Activated CD4-positive, CD25-positive, alpha-beta regulatory T cell treated with anti-CD3 and anti-CD28 coated beads, Interleukin-2, amount 50 U/mL, for 24 hours (primary cell): ENCODE results near the gene ORC2.
A peak's percentile ranks its signal among the peaks of the same experiment; 100 is the strongest.
"Not testable (repeated sequence)": the region's sequence is repeated elsewhere in the genome, so short reads cannot be mapped to it uniquely, and the experiment has no call there.

ENCODE experiments used
- ATAC-seq, 2 donors: fragments of 150-1000 bp; cut with Tn5 transposase; one replicate each; pipeline ENCODE4 v1.10.0; 2021; ENCODE audit warnings: mild to moderate bottlenecking in 1 of 2, moderate library complexity in 1 of 2

The ORC2 gene

DNA sequence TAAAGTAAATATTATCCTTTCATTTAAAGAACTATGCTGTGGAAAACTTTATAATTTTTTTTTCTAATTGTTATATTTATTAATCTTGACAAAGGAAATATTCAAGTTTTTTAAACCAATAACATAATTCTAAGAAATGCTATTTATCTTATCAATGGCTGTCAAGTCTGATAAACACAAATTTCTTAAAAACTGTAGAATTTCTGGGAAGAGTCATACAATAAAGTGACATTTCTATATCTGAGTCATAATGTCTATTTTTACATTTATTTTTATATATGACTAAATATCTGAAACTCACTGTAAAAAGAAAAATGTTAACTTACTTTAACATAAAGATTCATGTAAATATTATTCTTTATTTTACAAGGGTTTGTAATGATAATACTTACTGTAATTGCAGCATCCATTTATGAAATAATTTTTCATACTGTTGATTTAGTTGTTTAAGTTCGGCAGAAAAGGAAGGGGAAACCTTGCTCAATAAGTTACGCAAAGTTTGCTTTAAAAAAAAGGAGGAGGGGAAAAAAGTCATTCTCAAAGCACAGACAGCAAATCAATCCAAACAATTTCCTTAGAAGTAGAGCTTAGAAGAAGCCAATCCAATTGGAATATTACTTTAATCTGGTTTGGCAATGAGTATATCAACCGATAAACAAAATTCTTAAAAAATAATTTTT, 32.4 kb downstream of the ORC2 start:
- ATAC-seq: peak in 1 of 2 donors; percentile 19

DNA sequence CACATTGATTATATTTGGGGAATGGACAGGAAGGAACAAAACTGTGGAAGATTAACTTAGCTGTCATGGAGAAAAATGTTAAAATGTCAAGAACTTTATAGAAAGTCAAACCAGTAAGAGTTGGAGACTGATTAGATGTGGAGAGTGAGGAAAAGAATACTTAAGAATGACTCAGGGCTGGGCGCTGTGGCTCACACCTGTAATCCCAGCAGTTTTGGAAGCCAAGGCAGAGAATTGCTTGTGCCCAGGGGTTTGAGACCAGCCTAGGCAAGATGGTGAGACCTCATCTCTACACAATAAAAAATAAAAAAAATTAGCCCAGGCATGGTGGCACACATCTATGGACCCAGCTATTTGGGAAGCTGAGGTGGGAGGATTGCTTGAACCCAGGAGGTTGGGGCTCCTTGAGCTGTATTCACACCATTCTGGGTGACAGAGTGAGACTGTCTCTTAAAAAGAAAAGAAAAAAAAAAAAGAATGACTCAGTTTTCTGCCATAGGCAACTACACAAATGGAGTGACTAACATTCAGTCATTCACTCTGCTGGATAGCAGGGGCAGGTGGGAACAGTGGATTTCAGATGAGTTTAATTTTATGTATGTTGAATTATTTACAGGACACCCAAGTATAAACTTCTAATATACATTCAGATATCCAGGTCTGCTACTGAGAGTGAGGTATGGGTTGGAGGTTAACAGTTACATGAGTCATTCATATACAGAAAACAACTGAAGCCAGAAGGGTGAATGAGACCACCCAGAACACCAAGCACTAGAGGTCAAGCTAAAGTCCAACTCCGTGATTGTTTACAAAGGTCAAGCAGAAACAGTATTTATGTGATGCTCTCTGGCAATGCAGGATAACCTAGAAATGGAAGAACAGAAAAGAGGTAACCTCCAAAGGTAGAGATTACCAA, 33.9 kb downstream of the ORC2 start:
- ATAC-seq: peak; percentile 92 to 95

DNA sequence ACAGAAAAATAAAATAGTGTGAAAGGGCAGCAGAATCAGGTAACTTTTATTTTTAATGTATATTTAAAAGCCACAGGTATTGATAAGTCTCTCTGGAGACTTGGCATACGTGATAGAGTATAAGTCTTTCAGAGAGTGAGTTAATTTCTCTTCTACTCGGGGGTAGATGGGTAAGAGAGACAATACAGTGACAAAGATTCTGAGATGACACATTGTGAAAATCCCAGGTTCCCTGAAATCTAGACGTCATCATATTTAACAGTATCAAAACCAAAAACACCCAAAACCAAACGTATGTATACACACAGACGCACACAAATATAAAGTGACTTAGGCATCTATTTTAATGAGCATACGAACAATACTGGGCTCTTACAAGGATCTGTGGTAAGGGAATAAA, 41.0 kb downstream of the ORC2 start:
- ATAC-seq: peak; percentile 98

DNA sequence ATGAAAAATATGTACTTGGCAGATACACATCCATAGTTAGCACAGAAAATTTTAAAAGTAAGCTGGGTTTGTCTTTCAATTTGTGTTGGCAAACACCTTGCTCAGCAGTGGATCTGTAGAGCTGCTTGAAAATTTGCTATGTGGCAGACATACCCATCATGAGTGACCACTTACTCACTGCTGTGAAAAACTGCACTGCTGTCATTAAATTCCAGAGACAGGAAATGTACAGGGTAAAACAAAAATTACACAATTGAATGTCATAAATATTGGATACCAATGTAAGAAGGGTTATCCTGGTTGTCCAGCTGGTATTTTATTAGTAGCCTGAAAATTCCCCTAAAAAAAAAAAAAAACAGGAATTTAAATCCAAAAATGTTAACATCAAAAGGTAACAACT, 49.8 kb downstream of the ORC2 start:
- no peak for ATAC-seq

DNA sequence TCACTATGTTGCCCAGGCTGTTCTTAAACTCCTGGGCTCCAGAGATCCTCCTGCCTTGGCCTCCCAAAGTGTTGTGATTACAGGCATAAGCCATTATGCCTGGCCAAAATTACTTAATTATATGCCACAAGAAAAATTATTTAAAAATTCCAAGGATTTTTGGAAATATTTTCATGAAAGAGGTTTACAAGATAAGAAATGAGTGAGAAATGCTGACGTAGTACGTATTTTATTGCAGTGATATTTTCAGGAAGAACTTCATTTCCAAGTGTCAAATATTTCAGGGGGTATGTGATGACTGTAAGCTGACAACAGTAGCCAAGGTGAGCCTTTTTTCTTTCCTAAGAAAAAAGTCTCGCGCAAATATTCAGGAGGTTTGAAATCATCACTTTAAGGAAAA, 53.5 kb downstream of the ORC2 start:
- ATAC-seq: no peak

DNA sequence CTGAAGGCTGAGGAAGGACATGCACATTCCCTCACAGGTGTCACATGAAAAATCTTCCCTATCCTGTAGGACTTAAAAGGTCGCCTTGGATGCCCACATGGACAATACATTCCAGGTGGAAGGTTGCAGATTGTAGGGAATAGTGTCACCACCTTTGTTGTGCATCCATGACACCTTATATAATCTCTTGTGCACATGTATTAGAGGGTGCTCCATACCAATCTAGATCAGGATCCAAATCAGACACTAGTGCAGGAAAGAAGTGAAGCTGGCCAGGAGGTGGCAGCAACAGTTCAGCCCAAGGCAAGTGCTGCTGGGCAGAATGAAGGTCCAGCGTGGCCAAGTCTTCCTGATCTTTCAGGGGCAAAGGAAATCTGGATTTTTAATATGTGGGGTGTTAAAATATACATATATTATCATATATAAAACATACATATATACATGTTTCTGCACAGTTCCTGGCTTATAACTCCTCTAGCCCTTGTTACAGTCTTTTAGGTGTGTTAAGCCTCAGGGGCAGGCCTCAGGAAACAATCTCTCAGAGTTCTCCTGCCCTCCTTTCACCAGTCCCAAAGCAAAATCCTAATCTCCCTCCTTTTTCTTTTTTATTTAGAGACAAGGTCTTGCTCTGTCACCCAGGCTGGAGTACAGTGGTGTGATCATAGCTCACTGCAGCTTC, 57.7 kb downstream of the ORC2 start:
- peak; percentile 41 to 57 for ATAC-seq

DNA sequence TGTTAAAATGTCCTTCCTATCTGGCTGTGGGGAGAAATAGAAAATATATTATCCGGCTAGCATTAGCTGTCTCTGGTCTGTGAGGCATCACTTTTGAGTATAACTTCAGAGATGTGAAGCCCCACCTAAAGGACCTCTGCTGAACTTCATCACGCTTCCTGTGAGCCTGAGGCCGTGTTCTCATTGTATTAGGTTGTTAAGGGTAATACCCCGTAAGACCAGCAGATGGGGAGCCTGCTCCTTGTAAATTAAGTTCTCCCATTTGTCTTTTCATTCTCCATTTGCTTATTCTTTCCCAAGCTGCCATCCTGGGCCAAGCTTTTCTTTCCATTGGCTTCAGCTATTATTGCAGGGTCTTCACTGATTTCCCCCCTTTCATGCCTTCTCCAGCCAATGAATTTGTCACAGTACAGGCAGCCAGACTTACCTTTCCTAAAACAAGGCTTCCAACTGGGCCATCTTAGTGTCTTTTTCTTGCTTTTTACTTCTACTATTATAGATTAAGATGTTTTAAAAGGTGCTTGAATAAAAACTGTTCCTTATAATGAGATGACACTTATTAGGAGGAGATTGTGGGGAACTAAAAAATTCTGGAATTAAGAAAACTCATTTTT, 61.9 kb downstream of the ORC2 start:
- peak; percentile 99 for ATAC-seq

DNA sequence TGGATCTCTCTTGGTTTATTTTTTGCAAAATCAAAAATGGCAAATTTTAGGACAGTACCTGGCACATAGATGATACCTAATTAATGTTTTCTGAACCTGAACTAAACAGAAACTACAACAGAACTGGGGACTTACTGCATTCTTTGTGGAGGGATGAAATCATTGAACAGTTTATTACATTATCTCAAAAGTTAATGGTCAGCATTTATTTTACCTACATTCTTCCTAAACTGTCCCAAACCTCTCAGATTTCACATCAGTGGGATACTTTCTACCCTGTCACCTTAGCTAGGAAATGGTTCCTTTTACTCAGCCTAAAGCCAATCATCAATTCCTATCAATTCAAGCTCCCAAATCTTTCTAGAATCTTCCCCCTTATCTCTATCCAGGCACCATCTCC, 64.0 kb downstream of the ORC2 start:
- ATAC-seq: no peak

DNA sequence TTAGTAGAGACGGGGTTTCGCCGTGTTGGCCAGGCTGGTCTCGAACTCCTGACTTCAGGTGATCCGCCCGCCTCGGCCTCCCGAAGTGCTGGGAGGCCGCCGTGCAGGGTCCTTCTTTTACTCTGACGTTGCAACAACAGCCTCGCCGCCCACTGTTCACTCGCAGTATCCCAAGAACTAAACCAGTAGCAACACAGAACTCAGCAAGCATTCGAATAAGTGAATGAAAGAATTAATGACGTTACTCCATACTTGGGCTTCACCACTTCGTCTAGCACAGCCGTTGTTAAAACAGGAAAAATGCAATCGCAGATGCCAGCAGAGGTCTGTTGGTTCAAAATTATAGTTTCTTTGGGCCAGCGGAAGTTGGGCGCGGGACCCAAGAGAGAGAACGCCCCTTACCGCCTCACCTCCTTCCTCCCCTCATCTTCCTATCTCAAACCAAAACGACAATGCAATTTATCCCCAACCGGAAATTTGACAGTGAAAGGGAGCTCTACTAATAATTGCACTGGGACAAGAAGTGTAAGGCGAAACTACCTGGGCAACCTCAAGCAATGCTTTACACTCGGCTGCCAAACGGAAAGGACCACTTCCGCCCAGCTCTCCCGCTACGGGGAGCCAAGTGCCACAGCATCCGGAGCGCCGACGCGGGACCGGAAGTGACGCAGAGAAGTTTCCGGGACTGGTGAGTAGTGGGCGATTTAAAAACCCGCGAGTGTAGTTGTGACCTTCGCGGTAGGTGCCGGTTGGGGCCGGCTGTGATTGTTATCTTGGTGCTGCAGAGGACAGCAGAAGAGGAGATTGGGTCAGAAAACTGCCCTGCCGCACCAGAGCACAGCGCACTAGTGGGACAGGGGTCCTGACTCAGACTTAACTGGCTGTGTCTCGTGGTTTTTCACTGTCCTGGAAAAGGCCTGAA, 74.5 kb downstream of the ORC2 start, which contains the start of the genes NIF3L1 and PPIL3:
TSS of gene NIF3L1 (plus strand) at position 668 of the 922 bp plus-strand sequence. CDS start 2,573 bp downstream, outside the sequence.
TSS of gene PPIL3 (minus strand) at position 374 of the 922 bp plus-strand sequence. CDS start 1,462 bp downstream, outside the sequence.
- ATAC-seq: peak; percentile 85 to 87

DNA sequence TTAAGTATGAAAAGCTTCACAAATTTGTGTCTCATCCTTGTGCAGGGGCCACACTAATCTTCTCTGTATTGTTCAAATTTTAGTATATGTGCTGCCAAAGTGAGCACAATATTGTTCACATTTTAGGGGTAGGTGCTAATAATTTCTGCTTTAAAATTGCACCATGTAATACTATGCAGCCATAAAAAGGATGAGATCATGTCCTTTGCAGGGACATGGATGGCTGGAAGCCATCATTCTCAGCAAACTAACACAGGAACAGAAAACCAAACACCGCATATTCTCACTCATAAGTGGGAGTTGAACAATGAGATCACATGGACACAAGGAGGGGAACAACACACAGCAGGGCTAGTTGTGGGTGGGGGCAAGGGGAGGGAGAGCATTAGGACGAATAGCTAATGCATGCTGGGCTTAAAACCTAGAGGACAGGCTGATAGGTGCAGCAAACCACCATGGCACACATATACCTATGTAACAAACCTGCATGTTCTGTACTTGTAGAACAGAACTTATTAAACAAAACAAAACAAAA, 81.7 kb downstream of the ORC2 start:
- ATAC-seq: not testable (repeated sequence)

DNA sequence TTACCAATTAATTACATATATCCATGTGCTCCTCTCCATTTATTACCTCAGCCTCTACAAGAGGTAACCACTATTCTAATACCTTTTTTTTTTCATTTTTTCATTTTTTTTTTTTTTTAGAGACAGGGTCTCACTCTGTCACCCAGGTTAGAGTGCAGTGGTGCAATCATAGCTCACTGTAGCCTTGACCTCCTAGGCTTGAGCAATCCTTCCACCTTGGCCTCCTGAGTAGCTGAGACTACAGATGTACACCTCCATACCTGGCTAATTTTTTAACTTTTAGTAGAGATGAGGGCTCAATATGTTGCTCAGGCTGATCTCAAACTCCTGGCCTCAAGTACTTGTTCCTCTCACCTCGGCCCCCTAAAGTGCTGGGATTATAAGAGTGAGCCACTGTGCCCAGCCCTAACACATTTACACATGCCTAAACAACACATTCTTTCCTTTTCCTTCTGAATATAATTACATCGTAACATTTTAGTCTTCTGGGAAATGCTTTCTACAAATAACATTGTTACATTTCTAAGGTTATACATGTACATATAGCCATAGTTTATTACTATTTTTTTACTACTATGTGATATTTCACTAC, 85.1 kb downstream of the ORC2 start:
- ATAC-seq: no peak

DNA sequence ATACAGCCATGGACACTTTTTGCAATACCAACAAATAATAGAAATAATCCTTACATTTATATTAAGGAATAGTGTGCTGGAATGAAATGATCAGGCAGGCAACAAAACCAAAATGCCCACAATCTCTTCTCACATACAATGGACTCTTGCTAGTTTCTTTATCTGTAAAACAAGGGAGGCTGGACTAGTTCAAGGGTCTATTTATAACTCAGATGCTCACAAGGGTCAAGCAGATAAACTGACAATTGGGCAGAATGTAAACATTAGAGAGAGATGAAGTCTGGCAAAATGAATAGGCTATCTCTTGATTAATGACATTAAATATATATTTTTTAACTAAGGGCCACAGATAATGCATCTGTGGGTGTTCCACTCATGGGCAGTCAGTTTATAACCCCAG, 86.0 kb downstream of the ORC2 start:
- ATAC-seq: no peak

DNA sequence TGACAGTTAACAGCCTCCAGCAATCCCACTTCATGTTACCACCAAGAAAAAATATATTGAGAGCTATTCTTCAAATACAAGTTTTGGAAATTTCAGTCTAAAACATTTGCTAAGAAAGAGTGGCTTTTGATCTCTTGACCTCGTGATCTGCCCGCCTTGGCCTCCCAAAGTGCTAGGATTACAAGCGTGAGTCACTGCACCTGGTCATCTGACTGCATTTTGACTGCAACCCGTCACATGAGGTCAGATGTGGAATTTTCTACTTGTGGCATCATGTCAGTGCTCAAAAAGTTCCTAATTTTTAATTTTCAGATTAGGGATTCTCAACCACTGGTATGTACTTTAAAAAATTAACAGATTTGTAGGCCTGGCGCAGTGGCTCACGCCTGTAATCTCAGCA, 89.9 kb downstream of the ORC2 start:
- no peak for ATAC-seq

DNA sequence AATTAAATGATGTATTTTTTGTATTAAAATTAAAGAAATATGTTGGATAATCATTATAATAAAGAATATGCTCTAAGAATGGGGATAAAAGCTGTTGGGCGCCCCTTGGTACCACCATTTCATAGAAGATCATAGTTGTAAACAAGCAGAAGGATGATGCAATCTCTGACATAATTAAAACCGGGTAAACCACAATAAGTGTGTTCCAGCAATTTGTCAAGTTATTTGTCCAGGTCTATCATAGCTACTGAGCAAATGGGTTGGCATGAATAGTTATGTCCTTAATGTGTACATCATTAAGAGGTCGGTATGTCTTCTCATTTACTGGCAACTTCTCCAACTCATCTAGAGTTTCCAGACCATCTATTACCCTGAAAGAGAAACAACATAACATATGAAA, 92.3 kb downstream of the ORC2 start:
- no peak for ATAC-seq

DNA sequence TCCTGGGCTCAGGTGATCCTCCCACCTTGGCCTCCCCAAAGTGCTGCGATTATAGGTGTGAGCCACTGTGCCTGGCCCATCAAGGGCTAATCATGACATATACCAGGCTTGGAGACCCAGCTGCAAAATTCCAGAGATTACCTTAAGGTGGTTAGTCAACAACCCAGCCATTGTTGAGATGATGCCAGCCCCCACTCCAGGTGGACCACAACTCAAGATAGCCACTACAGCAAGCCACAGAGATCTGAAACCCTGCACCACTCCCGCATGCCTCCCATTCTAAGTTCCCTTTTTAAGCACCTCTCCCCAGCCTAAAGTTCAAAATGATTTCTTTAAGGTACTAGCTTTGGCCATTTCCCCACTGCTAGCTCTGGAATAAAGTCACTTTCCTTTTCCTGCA, 94.4 kb downstream of the ORC2 start:
- ATAC-seq: no peak

DNA sequence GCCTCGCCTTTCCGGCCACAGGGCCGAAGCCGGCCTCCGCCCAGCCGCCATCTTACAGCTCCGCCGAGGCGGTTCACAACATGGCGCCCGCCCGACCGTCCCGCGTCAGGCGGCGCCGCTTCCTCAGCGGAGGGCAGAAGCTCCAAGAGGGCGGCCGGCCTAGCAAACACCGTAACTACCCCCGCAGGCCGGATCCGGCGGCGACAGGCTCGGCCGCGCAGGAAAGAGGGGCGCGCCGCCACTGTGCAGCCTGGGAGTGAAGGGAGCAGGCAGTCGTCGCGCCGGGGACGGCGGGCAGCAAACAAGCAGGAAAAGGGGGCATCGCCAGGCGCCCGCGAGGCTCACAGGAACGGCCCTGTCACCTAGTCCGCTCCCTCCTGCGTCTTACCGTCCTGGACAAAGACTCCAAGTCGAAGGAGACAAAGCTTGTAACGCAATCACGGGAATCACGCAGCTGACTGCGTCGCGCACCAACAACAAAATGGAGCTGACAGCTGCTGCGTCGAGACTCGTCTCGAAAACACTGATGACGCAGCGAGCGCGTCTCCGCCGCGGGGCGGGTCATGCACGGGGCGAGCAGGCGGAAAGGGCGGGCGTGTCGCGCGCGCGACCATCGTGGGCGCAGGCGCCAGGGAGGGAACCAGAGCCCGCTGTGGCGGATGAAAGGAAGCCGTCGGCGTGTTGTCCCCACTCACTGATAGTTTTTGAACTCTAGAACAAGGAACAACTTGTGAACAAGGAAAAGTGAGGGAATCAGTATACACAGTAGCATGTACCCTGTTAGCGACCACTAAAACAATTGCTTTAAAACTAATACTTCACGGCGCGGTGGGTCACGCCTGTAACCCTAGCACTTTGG, 99.1 kb downstream of the ORC2 start, which contains the start of gene CLK1:
TSS of gene CLK1 (minus strand) at position 483 of the 859 bp plus-strand sequence. CDS start 2,796 bp downstream, outside the sequence.
- peak; percentile 80 for ATAC-seq

DNA sequence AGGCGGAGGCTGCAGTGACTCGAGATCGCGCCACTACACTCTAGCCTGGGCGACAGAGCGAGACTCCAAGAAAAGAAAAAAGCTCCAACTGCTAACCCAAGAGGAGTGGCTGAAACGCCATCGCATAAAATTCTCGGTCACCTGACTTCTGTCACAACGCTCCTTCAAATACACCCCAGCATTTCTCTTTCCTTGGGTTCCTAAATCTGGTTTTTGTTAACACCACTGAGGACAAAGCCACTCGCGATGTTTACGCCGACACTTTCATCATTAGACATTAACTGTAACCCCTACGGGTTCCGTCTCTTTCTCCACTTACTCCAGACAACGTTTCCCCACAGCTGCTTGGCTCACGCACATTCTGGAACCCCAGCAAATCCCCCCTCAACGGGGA, 99.7 kb downstream of the ORC2 start:
- ATAC-seq: no peak

DNA sequence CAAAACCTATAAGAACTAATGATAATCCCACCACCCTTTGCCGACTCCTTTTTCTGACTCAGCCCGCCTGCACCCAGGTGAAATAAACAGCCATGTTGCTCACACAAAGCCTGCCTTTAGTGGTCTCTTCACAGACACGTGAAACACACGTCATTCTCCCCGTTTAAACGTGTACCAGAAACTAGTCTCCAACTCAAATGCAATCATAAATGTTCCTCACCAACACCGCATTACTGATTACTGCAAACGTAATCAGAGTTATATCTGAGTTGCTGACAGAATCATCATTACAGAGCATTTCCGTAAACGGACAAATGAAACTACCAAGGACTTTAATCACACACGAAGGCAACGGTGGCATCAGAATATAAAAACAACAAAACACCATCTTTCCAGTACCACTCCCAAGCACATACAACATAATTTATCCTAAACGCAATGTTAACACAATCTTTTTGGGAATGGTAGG, 100.9 kb downstream of the ORC2 start:
- peak; percentile 69 to 75 for ATAC-seq

DNA sequence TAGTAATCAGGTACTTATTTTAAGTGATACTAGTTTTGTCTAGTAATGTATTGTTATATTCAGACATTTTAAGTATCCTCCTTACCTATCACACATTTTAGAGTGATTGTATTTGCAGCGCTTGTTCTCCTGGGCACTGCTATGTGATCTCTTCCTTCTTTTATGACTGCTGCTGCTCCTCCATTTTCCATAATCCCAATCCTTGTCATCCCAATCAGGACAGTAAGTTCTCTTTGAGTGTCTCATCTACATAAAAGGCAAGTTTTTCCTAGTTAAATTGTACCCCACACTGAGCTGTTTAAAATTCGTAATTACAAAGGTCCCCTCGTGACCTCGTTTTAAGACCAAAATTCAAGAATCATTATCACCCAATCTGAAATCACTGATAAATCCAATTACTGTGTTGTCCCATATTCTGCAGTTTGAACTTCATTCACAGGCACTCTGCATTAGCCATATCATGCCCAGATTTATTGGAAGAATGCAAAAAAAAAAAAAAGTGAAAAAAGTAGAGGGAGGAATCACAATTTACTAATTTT, 101.8 kb downstream of the ORC2 start:
- ATAC-seq: no peak
